Loucy (cell line): ENCODE data around the gene BRIP1.

ENCODE experiments used
- H2AFZ ChIP-seq: fragments of 200-600 bp; sonication (generic); 2 replicates; pipeline ENCODE4 v1.6.0; 2016; ENCODE audit warnings: antibody characterized with exemption, mild to moderate bottlenecking, low read length, moderate library complexity
- H3F3A ChIP-seq: fragments of 200-600 bp; 2 replicates; pipeline ENCODE4 v1.6.0; 2016; ENCODE audit warnings: antibody characterized with exemption, low read depth, mild to moderate bottlenecking
- H3K27me3 ChIP-seq: fragments of 200-600 bp; sonication (generic); 2 replicates; pipeline ENCODE4 v1.6.1; 2014; ENCODE audit warnings: low read length, mild to moderate bottlenecking; ENCODE audit not compliant: insufficient read depth, poor library complexity, severe bottlenecking
- H3K36me3 ChIP-seq: fragments of 200-600 bp; sonication (generic); 2 replicates; pipeline ENCODE4 v1.6.1; 2016; ENCODE audit warnings: low read length; ENCODE audit not compliant: insufficient read depth
- H3K4me1 ChIP-seq: fragments of 200-600 bp; sonication (generic); 2 replicates; pipeline ENCODE4 v1.5.1; 2014; ENCODE audit warnings: low read length, mild to moderate bottlenecking; ENCODE audit not compliant: insufficient read depth, poor library complexity, severe bottlenecking
- H3K4me2 ChIP-seq: fragments of 200-600 bp; sonication (generic); 2 replicates; pipeline ENCODE4 v1.6.0; 2014; ENCODE audit warnings: antibody characterized with exemption, low read length, low read depth, mild to moderate bottlenecking; ENCODE audit not compliant: poor library complexity, severe bottlenecking
- H3K4me3 ChIP-seq: fragments of 200-600 bp; sonication (generic); 2 replicates; pipeline ENCODE4 v1.5.1; 2014; ENCODE audit warnings: low read length, mild to moderate bottlenecking, mixed read lengths; ENCODE audit not compliant: poor library complexity, severe bottlenecking
- H3K79me2 ChIP-seq: fragments of 200-600 bp; sonication (generic); 2 replicates; pipeline ENCODE4 v1.6.1; 2014; ENCODE audit warnings: low read length; ENCODE audit not compliant: insufficient read depth
- H3K9ac ChIP-seq: fragments of 200-600 bp; sonication (generic); 2 replicates; pipeline ENCODE4 v1.6.0; 2014; ENCODE audit warnings: mild to moderate bottlenecking, low read depth, low read length, moderate library complexity; ENCODE audit not compliant: poor library complexity, severe bottlenecking
- H3K9me2 ChIP-seq: fragments of 200-600 bp; sonication (generic); replicated peaks from 2 replicates; pipeline ENCODE4 v1.6.1; 2016; ENCODE audit warnings: low read depth, low read length, mixed read lengths
- H3K9me3 ChIP-seq: fragments of 200-600 bp; sonication (generic); 2 replicates; pipeline ENCODE4 v1.6.1; 2014; ENCODE audit warnings: mild to moderate bottlenecking, antibody characterized with exemption, low read length, low read depth; ENCODE audit not compliant: insufficient read depth
- H4K20me1 ChIP-seq: fragments of 200-600 bp; sonication (generic); 2 replicates; pipeline ENCODE4 v1.6.0; 2014; ENCODE audit warnings: antibody characterized with exemption, low read length, mild to moderate bottlenecking; ENCODE audit not compliant: insufficient read depth, poor library complexity, severe bottlenecking
- CTCF ChIP-seq: fragments of 200-600 bp; sonication (generic); conservative IDR thresholded peaks from 2 replicates; pipeline ENCODE4 v1.5.1; 2014; ENCODE audit warnings: mild to moderate bottlenecking, antibody characterized with exemption, low read length
- EZH2phosphoT487 ChIP-seq: fragments of 200-600 bp; IDR thresholded peaks from 2 replicates; pipeline ENCODE4 v1.6.1; 2018; ENCODE audit warnings: antibody characterized with exemption, mild to moderate bottlenecking, moderate library complexity, borderline replicate concordance

Gene BRIP1

GRCh38 chr17:61650749-61651148, 212.6 kb downstream of the BRIP1 start:
- H3K27me3 ChIP-seq: no peaks in the 10 kb centered on the region
- H3K9me3 ChIP-seq: peaks cover 4% of the 10 kb centered on the region
- H3K9ac ChIP-seq: no peak overlapping the region
- H3K4me2 ChIP-seq: no peak overlapping the region
- H3K9me2 ChIP-seq: no peaks in the 10 kb centered on the region
- H3K4me1 ChIP-seq: no peaks in the 10 kb centered on the region
- H3K79me2 ChIP-seq: no peaks in the 10 kb centered on the region
- no peaks in the 10 kb centered on the region for H3K36me3 ChIP-seq
- H3K4me3 ChIP-seq: no peak overlapping the region
- H3F3A ChIP-seq: no peaks in the 10 kb centered on the region
- TF ChIP-seq EZH2phosphoT487 (no peak), CTCF (no peak)
- no peaks in the 10 kb centered on the region for H4K20me1 ChIP-seq
- H2AFZ ChIP-seq: no peak overlapping the region

- TF ChIP-seq CTCF: no peak
- no peak for TF ChIP-seq EZH2phosphoT487
- H2AFZ ChIP-seq: no peak overlapping the region
Observed at GRCh38 chr17:61648587-61648986, 214.7 kb downstream of the BRIP1 start.

GRCh38 chr17:61647047-61647446, 216.3 kb downstream of the BRIP1 start:
- H3K9me3 ChIP-seq: peaks cover 4% of the 10 kb centered on the region
- H3K27me3 ChIP-seq: no peaks in the 10 kb centered on the region
- H3K9me2 ChIP-seq: no peaks in the 10 kb centered on the region
- no peak overlapping the region for H3K4me3 ChIP-seq
- H3K4me1 ChIP-seq: no peaks in the 10 kb centered on the region
- TF ChIP-seq EZH2phosphoT487 (no peak), CTCF (no peak)
- H2AFZ ChIP-seq: no peak overlapping the region
- no peaks in the 10 kb centered on the region for H3F3A ChIP-seq
- no peaks in the 10 kb centered on the region for H3K79me2 ChIP-seq
- no peaks in the 10 kb centered on the region for H3K36me3 ChIP-seq
- H3K9ac ChIP-seq: no peak overlapping the region
- H3K4me2 ChIP-seq: no peak overlapping the region
- H4K20me1 ChIP-seq: no peaks in the 10 kb centered on the region

More at GRCh38 chr17:61648587-61648986, 214.7 kb downstream of the BRIP1 start:
- no peak overlapping the region for H3K4me3 ChIP-seq
- no peaks in the 10 kb centered on the region for H3K4me1 ChIP-seq
- no peak overlapping the region for H3K9ac ChIP-seq
- H3K4me2 ChIP-seq: no peak overlapping the region
- H3K79me2 ChIP-seq: no peaks in the 10 kb centered on the region
- H3F3A ChIP-seq: no peaks in the 10 kb centered on the region
- H3K36me3 ChIP-seq: no peaks in the 10 kb centered on the region
- H3K9me2 ChIP-seq: no peaks in the 10 kb centered on the region
- no peaks in the 10 kb centered on the region for H3K27me3 ChIP-seq
- peaks cover 4% of the 10 kb centered on the region for H3K9me3 ChIP-seq
- no peaks in the 10 kb centered on the region for H4K20me1 ChIP-seq
